ENCODE measurements around the gene PARD3B. TPM values are rescaled to one million over a fixed set of nuclear protein-coding genes. Genes with fewer than 3 reads are reported as not detected.

PARD3B gene
- total RNA-seq, 4 donors from 2014 or later: 32.8 to 69.6 (median 47.3) TPM

DNA sequence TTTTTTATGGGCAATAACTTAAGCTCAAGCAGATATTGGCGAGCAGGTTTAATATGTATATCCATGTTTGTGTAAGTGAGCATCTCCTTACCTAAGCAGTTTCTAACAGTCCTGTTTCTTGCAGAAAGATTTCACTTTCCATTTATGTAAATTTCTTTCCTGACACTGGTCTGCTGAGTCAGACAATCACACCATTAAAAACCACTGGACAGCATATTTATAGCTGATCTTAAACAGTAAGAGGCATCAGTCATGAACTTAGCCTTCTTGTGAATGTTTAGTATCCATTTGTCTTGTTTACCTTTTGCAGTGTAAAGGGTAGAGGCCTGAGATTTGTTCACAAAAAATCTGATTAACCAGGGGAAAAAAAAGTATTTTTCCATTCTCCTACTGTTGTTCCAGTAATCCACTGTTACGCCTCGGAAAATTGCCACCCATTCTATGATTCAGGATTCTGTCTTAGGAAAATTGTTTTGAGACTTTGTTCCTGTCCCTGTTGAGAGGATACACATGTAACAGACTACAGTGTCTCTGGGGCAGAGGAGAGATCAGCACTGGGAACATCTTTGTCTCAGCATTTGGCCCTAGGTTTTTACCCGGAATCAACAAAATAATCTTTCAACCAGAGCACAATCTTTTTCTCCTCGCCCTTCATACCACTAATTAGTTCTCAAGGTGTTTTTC is 616.0 kb downstream of the PARD3B start:
- TF ChIP-seq, protein P1, sequence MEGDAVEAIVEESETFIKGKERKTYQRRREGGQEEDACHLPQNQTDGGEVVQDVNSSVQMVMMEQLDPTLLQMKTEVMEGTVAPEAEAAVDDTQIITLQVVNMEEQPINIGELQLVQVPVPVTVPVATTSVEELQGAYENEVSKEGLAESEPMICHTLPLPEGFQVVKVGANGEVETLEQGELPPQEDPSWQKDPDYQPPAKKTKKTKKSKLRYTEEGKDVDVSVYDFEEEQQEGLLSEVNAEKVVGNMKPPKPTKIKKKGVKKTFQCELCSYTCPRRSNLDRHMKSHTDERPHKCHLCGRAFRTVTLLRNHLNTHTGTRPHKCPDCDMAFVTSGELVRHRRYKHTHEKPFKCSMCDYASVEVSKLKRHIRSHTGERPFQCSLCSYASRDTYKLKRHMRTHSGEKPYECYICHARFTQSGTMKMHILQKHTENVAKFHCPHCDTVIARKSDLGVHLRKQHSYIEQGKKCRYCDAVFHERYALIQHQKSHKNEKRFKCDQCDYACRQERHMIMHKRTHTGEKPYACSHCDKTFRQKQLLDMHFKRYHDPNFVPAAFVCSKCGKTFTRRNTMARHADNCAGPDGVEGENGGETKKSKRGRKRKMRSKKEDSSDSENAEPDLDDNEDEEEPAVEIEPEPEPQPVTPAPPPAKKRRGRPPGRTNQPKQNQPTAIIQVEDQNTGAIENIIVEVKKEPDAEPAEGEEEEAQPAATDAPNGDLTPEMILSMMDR (IDR thresholded peaks at IDR 0.05; ENCODE audit: low read depth): no peak

DNA sequence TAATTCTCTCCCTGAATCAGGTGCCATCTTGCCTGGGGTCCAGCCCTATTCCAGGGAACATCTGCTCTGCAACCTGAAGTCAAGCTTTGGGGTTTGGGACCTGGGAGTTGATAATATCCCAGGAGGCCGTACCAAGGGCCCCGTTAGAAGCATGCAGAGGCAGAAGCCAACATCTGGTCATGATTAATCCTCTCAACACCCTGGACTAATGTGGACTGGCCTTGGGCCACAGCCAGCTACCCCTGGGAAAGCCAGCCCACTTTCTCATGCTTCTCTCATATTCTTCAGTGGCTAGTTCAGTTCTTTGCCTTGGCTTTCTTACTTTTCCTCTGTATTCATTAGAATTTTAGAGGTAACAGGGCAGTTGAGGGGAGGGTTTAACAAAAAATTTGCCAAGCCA is 621.5 kb downstream of the PARD3B start:
- TF ChIP-seq, protein P1 (IDR thresholded peaks at IDR 0.05; ENCODE audit: low read depth): no peak

DNA sequence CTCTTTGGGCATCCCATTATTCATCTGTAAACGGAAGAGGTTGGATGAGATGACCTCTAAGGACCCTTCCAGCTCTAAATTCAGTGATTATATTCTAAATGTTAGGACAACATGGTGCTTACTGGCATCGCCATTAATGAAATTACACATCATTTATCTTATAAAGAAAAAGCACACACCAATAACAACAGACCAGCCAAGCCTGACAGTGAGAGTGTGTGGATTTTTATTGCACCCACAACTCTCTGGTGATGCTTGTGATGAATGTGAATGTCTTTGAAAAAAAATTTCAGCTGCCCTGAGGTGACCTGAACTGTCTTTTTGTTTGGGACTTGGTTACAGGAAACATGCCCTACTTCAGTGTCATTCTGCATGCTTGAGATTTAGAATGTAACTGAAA is 623.7 kb downstream of the PARD3B start:
- TF ChIP-seq, protein P1 (IDR thresholded peaks at IDR 0.05; ENCODE audit: low read depth): no peak

DNA sequence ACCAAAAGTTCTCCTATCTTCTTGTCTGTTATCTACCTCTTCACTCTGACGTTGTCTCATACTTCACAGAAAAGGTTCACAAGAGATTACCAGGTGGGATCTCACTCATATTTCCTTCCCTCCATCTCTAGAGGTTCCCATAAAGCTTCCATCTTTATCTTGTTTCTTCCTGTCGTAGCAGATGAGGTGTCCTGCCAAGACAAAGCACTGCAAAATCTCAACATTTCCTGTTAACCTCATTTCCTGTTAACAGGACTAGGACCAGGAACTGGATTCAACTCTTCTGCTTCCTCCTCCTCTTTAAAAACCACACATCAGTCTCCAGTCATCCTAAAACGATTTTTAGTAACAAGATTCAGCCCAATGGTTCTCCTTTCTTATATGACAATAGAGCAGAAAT is 624.2 kb downstream of the PARD3B start:
- TF ChIP-seq, protein P1 (IDR thresholded peaks at IDR 0.05; ENCODE audit: low read depth): no peak

DNA sequence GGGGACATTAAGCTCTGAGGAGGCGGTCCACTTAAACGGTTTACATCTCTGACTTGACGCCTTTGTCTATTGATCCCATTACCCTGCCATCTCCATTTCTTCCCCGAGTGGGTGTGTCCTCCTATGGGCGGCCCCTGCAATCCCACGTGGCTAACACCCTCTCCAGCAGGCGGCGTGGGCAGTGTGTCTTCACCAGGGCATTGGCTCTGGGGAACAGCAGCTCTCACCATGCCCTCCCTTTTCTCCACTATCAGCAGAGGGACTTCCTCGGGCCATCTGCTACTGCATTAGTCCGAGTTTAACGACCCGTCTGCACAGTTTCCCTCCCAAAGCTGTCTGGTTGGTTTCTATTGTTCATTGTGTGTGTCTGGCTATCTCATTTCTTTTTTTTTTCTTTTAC is 625.1 kb downstream of the PARD3B start:
- TF ChIP-seq, protein P1 (IDR thresholded peaks at IDR 0.05; ENCODE audit: low read depth): no peak

DNA sequence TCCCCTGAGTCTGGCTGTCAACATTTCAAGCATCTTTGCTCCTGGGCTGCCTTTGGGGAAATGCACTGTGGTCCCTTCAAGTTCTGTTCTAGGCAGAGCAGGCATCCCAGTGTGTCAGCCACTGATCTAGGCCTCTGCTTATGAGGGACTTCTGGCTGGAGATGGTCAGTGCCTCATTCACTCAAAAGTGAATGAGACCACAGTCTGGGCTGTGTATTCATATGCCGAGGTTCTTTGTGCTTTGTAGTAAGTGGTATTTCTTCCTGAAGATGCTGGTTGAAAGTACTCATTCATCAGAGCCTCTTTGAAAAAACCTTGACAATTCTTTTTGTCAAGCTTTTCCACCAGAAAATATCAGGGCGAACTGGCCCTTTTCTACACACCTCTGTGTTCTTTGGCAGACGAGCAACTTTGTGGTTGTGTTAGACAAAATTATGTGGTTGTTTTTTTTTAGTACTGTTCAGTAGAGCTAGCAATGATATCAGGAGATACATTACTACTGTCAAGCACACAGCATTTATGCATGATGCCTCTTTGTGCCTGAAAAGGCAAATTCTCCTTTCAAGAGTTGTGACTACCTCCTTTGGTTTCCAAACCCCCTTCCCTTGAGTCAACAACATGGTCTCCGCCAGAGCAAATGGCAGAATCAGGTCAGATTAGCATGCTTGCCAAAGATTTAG is 626.1 kb downstream of the PARD3B start:
- TF ChIP-seq, protein P1 (IDR thresholded peaks at IDR 0.05; ENCODE audit: low read depth): no peak

DNA sequence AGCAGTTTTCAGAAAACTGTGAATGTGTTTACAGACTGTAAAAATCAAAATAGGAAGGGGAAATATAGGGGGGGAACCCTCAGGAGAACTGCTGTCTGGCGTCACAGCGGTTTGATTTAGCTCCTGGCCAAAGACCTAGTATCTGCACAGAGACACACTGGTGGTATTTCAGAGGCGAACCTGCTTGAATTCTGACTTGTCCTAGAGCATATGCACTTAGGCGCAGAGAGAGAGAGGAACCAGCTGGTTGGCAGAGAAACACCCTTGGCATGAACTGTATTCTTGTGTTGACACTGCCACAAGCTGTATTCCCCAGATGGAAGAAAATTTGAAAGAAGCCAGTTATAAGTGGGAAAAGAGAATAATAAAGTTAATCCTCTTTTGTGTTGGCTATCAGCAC is 630.6 kb downstream of the PARD3B start:
- TF ChIP-seq, protein P1 (IDR thresholded peaks at IDR 0.05; ENCODE audit: low read depth): no peak

All from subcutaneous adipose tissue (tissue), 4 donors.